IMR-90 (cell line): Measurements from ENCODE around the gene GAREM1. TPM values are rescaled to one million over a fixed set of nuclear protein-coding genes. Genes with fewer than 3 reads are reported as not detected.

ENCODE experiments used
- ATAC-seq: fragments of 200-7000 bp; cut with Tn5 transposase; 2 replicates; pipeline ENCODE4 v1.9.1; 2020; ENCODE audit warnings: low read depth, mild to moderate bottlenecking, moderate library complexity
- BruUV-seq: library from RNA; stranded (reverse); fragments of 400-500 nt; replicated peaks from 2 replicates; lab custom pipeline; 2021; lab: Mats Ljungman, UMichigan
- CTCF ChIA-PET: fragments of 300-600 bp; formaldehyde crosslinking; extraction: SDS; loops from one replicate; lab custom pipeline; 2021; ENCODE audit warnings: antibody characterized with exemption; lab: Yijun Ruan, JAX
- POLR2A ChIA-PET: fragments of 300-600 bp; sonication (Branson Sonifier 250); formaldehyde crosslinking; loops from one replicate; lab custom pipeline; 2022; ENCODE audit warnings: antibody characterized with exemption; ENCODE audit not compliant: unreplicated experiment; lab: Charles Lee
- DNase-seq: peaks from one replicate; pipeline ENCODE4 v3.0.0; 2013
- H2AFZ ChIP-seq: replicated peaks from 2 replicates; pipeline ENCODE3; 2013; ENCODE audit warnings: low read length, mild to moderate bottlenecking; ENCODE audit not compliant: poor library complexity
- H2AK5ac ChIP-seq: 2 replicates; pipeline ENCODE4 v1.6.1; 2013; ENCODE audit warnings: low read depth, low read length, inconsistent platforms
- H2AK9ac ChIP-seq: replicated peaks from 2 replicates; pipeline ENCODE3; 2013; ENCODE audit warnings: mild to moderate bottlenecking, low read depth, low read length, moderate library complexity; ENCODE audit not compliant: poor library complexity
- H2BK120ac ChIP-seq: 2 replicates; pipeline ENCODE4 v1.6.1; 2013; ENCODE audit warnings: low read depth, low read length, inconsistent platforms
- H2BK15ac ChIP-seq: 3 replicates; pipeline ENCODE4 v1.6.1; 2013; ENCODE audit warnings: low read depth, low read length, inconsistent platforms
- H2BK20ac ChIP-seq: 2 replicates; pipeline ENCODE4 v1.6.1; 2013; ENCODE audit warnings: low read depth, mild to moderate bottlenecking, inconsistent platforms, low read length, moderate library complexity
- H2BK5ac ChIP-seq: 2 replicates; pipeline ENCODE4 v1.6.1; 2013; ENCODE audit warnings: mild to moderate bottlenecking, low read depth, low read length, inconsistent platforms; ENCODE audit not compliant: poor library complexity, severe bottlenecking
- H3K14ac ChIP-seq: replicated peaks from 2 replicates; pipeline ENCODE4 v1.6.1; 2013; ENCODE audit warnings: low read depth, low read length, inconsistent platforms
- H3K18ac ChIP-seq: 2 replicates; pipeline ENCODE4 v1.6.1; 2013; ENCODE audit warnings: low read depth, low read length, control low read depth
- H3K23ac ChIP-seq: 2 replicates; pipeline ENCODE4 v1.6.1; 2013; ENCODE audit warnings: low read depth, low read length, inconsistent platforms
- H3K27ac ChIP-seq: 2 replicates; pipeline ENCODE4 v1.5.1; 2013; ENCODE audit warnings: mild to moderate bottlenecking, control low read depth, low read length; ENCODE audit not compliant: insufficient read depth
- H3K27me3 ChIP-seq: 2 replicates; pipeline ENCODE4 v1.6.1; 2013; ENCODE audit warnings: low read length; ENCODE audit not compliant: control insufficient read depth, insufficient read depth
- H3K36me3 ChIP-seq: 2 replicates; pipeline ENCODE4 v1.6.1; 2013; ENCODE audit warnings: low read length, mixed read lengths; ENCODE audit not compliant: control insufficient read depth, insufficient read depth
- H3K4ac ChIP-seq: 2 replicates; pipeline ENCODE4 v1.6.1; 2013; ENCODE audit warnings: low read depth, low read length, inconsistent platforms
- H3K4me1 ChIP-seq: 2 replicates; pipeline ENCODE4 v1.6.1; 2013; ENCODE audit warnings: low read length, mixed read lengths; ENCODE audit not compliant: control insufficient read depth, insufficient read depth
- H3K4me2 ChIP-seq: 2 replicates; pipeline ENCODE4 v1.6.1; 2013; ENCODE audit warnings: low read depth, mild to moderate bottlenecking, control low read depth, low read length, moderate library complexity
- H3K4me3 ChIP-seq: 2 replicates; pipeline ENCODE4 v1.5.1; 2013; ENCODE audit warnings: low read depth, mild to moderate bottlenecking, control low read depth, low read length, moderate library complexity; ENCODE audit not compliant: insufficient read depth
- H3K56ac ChIP-seq: 2 replicates; pipeline ENCODE4 v1.6.1; 2013; ENCODE audit warnings: low read length, inconsistent platforms; ENCODE audit not compliant: insufficient read depth; ENCODE audit errors: extremely low read depth
- H3K79me1 ChIP-seq, 2 experiments: 2 replicates each; pipeline ENCODE4 v1.6.1; 2013; ENCODE audit warnings: low read length in 2 of 2, inconsistent platforms in 1 of 2, low read depth in 1 of 2
- H3K9ac ChIP-seq: 2 replicates; pipeline ENCODE4 v1.6.1; 2013; ENCODE audit warnings: low read depth, low read length, control low read depth
- H3K9me1 ChIP-seq: 2 replicates; pipeline ENCODE4 v1.6.1; 2013; ENCODE audit warnings: low read length, inconsistent platforms; ENCODE audit not compliant: insufficient read depth
- H3K9me3 ChIP-seq: 2 replicates; pipeline ENCODE4 v1.6.1; 2013; ENCODE audit warnings: low read length; ENCODE audit not compliant: control insufficient read depth, insufficient read depth
- H4K20me1 ChIP-seq: 2 replicates; pipeline ENCODE4 v1.6.1; 2013; ENCODE audit warnings: low read length, inconsistent platforms; ENCODE audit not compliant: insufficient read depth
- H4K5ac ChIP-seq: 2 replicates; pipeline ENCODE4 v1.6.1; 2013; ENCODE audit warnings: mild to moderate bottlenecking, low read depth, low read length, control low read depth
- H4K8ac ChIP-seq, 2 experiments: 2 replicates each; pipeline ENCODE4 v1.6.1; 2013; ENCODE audit warnings: low read depth in 2 of 2, low read length in 2 of 2, control low read depth in 1 of 2, inconsistent platforms in 1 of 2
- H4K91ac ChIP-seq: 2 replicates; pipeline ENCODE4 v1.6.1; 2013; ENCODE audit warnings: low read depth, low read length, inconsistent platforms; ENCODE audit not compliant: insufficient read depth
- BHLHE40 ChIP-seq: fragments of 150-350 bp; IDR thresholded peaks from 2 replicates; pipeline ENCODE4 v1.6.1; 2016; ENCODE audit warnings: mild to moderate bottlenecking, low read depth, low read length
- CEBPB ChIP-seq: IDR thresholded peaks from 2 replicates; pipeline ENCODE4 v1.6.1; 2012; ENCODE audit warnings: low read depth, low read length, improper control_type of control experiment
- CHD1 ChIP-seq: IDR thresholded peaks from 2 replicates; pipeline ENCODE4 v1.6.1; 2012; ENCODE audit warnings: low read depth, low read length, improper control_type of control experiment
- CTCF ChIP-seq: conservative IDR thresholded peaks from 2 replicates; pipeline ENCODE4 v1.5.1; 2012; ENCODE audit warnings: mild to moderate bottlenecking, low read depth, low read length, improper control_type of control experiment
- ELK1 ChIP-seq: fragments of 150-350 bp; IDR thresholded peaks from 2 replicates; pipeline ENCODE4 v1.6.1; 2016; ENCODE audit warnings: low read depth, mild to moderate bottlenecking, low read length, moderate library complexity, borderline replicate concordance
- FOS ChIP-seq: fragments of 150-350 bp; IDR thresholded peaks from 2 replicates; pipeline ENCODE4 v1.6.1; 2016; ENCODE audit warnings: low read depth, low read length
- MAFK ChIP-seq: IDR thresholded peaks from 2 replicates; pipeline ENCODE4 v1.6.1; 2012; ENCODE audit warnings: low read depth, low read length, improper control_type of control experiment
- MAZ ChIP-seq: IDR thresholded peaks from 2 replicates; pipeline ENCODE4 v1.6.1; 2012; ENCODE audit warnings: low read depth, mild to moderate bottlenecking, low read length, improper control_type of control experiment, moderate library complexity, borderline replicate concordance
- MXI1 ChIP-seq: IDR thresholded peaks from 2 replicates; pipeline ENCODE4 v1.6.1; 2012; ENCODE audit warnings: low read depth, mild to moderate bottlenecking, low read length, moderate library complexity, borderline replicate concordance
- NFE2L2 ChIP-seq: fragments of 150-350 bp; IDR thresholded peaks from 2 replicates; pipeline ENCODE4 v1.6.1; 2016; ENCODE audit warnings: low read depth, mild to moderate bottlenecking, low read length
- POLR2A ChIP-seq: IDR thresholded peaks from 2 replicates; pipeline ENCODE4 v1.6.1; 2012; ENCODE audit warnings: mild to moderate bottlenecking, low read depth, low read length
- RAD21 ChIP-seq: IDR thresholded peaks from 2 replicates; pipeline ENCODE4 v1.6.1; 2012; ENCODE audit warnings: low read length, improper control_type of control experiment
- RCOR1 ChIP-seq: IDR thresholded peaks from 2 replicates; pipeline ENCODE4 v1.6.1; 2012; ENCODE audit warnings: mild to moderate bottlenecking, low read length, improper control_type of control experiment; ENCODE audit not compliant: insufficient replicate concordance
- RFX5 ChIP-seq: IDR thresholded peaks from 2 replicates; pipeline ENCODE4 v1.8.0; 2012; ENCODE audit warnings: low read depth, mild to moderate bottlenecking, low read length, moderate library complexity
- SMC3 ChIP-seq: fragments of 150-350 bp; IDR thresholded peaks from 2 replicates; pipeline ENCODE4 v1.6.1; 2016; ENCODE audit warnings: low read depth, mild to moderate bottlenecking, antibody characterized with exemption, low read length, moderate library complexity
- WGBS, 2 experiments: methylation state at CpG; one replicate each; pipeline versions ENCODE4 v1.1.5 to v1.1.7; 2013; ENCODE audit warnings: missing lambda C conversion rate in 2 of 2; ENCODE audit not compliant: insufficient read length in 1 of 2; ENCODE audit errors: extremely low coverage in 2 of 2; 5-methylcytosine and 5-hydroxymethylcytosine counted together
- dilution Hi-C: fragments of 300-500 bp; cut with HindIII; formaldehyde crosslinking; loops from one replicate; pipeline ENCODE4 v1.14.3; 2018; ENCODE audit warnings: low sequenced_read_pairs; ENCODE audit not compliant: unreplicated experiment
- in situ Hi-C: fragments of 300-500 bp; cut with MboI; formaldehyde crosslinking; loops from 3 replicates; pipeline ENCODE4 v1.14.3; 2019; ENCODE audit warnings: low sequenced_read_pairs, inconsistent platforms, mixed read lengths
- intact Hi-C: fragments of 100-400 bp; cut with micrococcal nuclease; formaldehyde crosslinking; loops from 2 replicates; pipeline ENCODE4 v1.10.0; 2022
- polyA plus RNA-seq, 3 experiments: library from polyadenylated mRNA; depleted of rRNA; stranded (reverse); fragments of >200 nt; gene quantifications; 2 replicates each; pipeline ENCODE4 v1.2.3, GENCODE V29; 2012; ENCODE audit warnings: low replicate concordance in 1 of 3
- total RNA-seq: library from RNA; depleted of rRNA; stranded (reverse); fragments of >200 nt; gene quantifications from 2 replicates; pipeline ENCODE4 v1.2.3, GENCODE V29; 2012
- TF ChIP-seq, protein P1 (sequence below): fragments of 150-350 bp; IDR thresholded peaks from 2 replicates; pipeline ENCODE4 v1.6.1; 2017; ENCODE audit warnings: mild to moderate bottlenecking, antibody characterized with exemption, low read length, low read depth

The GAREM1 gene
- total and polyA plus RNA-seq, 2 of the 4 experiments (the other 2 are of a cell fraction), result 1.4 to 2.3 TPM

DNA sequence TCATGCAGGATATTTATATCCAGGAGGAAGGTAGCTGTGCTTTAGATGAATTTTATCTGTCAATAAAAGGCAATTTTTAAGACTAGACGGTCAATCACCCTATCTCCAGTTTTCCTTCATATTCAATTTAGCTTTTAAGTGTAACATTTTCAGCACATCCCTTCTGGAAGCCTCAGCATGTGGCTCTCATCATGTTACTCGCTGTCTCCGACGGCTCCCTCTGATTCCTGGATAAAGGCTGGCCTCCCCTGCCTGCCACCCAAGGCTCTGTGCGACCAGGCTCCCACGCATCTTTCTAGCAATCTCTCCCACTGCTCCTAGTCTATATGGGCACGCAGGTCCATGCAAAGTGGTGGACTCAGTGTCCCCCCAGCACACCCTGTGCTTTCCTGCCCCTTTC is 196.4 kb downstream of the GAREM1 start:
- Histone ChIP-seq H3K36me3 (no peaks in the 10 kb centered on the region; the same call in 1 of the 2 replicates), H3K4me3 (no peak overlapping the region), H3K27me3 (no peaks in the 10 kb centered on the region), H2AK5ac (no peak overlapping the region), H4K8ac (no peak overlapping the region), H2AK9ac (no peak overlapping the region), H4K5ac (no peak overlapping the region), H3K23ac (no peak overlapping the region), H3K9me1 (no peaks in the 10 kb centered on the region), H3K79me1 (no peaks in the 10 kb centered on the region), H2BK20ac (no peak overlapping the region), H2BK120ac (no peak overlapping the region), H3K9ac (no peak overlapping the region), H3K4me1 (no peaks in the 10 kb centered on the region), H2BK15ac (no peak overlapping the region), H2BK5ac (no peak overlapping the region), H3K4me2 (no peak overlapping the region), H3K18ac (no peak overlapping the region), H3K4ac (no peak overlapping the region), H4K20me1 (no peaks in the 10 kb centered on the region), H3K27ac (no peak overlapping the region), H3K56ac (no peak overlapping the region), H3K14ac (no peak overlapping the region), H3K9me3 (no peaks in the 10 kb centered on the region), H2AFZ (no peak overlapping the region), H4K91ac (no peak overlapping the region)
- no CpG with 5 or more reads among the region's 7 CpGs for WGBS, 2 experiments
- ATAC-seq, result no peak
- intact Hi-C loops, result no loop called here
- in situ Hi-C loops, result no loop called here
- TF ChIP-seq RFX5 (no peak), MAZ (no peak), MXI1 (no peak), ELK1 (no peak), CEBPB (no peak), CHD1 (no peak), BHLHE40 (no peak), SMC3 (no peak), RAD21 (no peak), MAFK (no peak), CTCF (no peak), NFE2L2 (no peak), FOS (no peak), POLR2A (no peak), RCOR1 (no peak)
- TF ChIP-seq, protein P1, sequence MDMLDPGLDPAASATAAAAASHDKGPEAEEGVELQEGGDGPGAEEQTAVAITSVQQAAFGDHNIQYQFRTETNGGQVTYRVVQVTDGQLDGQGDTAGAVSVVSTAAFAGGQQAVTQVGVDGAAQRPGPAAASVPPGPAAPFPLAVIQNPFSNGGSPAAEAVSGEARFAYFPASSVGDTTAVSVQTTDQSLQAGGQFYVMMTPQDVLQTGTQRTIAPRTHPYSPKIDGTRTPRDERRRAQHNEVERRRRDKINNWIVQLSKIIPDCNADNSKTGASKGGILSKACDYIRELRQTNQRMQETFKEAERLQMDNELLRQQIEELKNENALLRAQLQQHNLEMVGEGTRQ, result no peak
- no TSS peak for BruUV-seq
- POLR2A ChIA-PET, result no interaction called here
- DNase-seq, result no peak
- dilution Hi-C loops, result no loop called here
- CTCF ChIA-PET, result interaction anchor here (1.0 kb wide), 1 partner anchor 9 kb away, joined by 3 read pairs; no protein-coding TSS in a partner anchor
